ENCODE data around the gene KXD1.

KXD1 gene

DNA sequence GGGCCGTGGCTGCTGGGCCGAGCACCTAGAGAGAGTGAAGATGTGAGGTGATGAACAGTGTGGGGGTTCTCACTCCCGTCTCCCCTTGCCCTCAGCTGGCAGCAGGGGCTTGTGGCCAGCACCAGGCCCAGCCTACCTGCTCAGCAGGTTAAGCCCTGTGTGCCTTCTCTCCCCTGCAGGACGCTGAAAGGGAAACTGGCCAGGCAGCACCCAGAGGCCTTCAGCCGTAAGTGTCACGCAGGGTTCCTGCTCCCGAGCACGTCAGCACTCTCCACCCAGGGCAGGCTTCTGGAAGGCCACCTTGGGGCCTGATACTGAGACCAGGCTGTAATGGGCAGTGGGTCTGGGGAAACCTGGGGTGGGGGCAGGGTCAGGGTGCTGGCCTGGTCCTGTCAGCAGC, 9.3 kb downstream of the KXD1 start:
- Histone ChIP-seq H3K4me3 (replicated peaks; ENCODE audit: low read depth, low read length) (no peak overlapping the region), H3K27me3 (replicated peaks; ENCODE audit: control insufficient read depth, insufficient read depth, low read length) (no peaks in the 10 kb centered on the region), H3K36me3 (ENCODE audit: control insufficient read depth, insufficient read depth, low read length) (peaks cover 26% of the 10 kb centered on the region)
- TF ChIP-seq, protein P1, sequence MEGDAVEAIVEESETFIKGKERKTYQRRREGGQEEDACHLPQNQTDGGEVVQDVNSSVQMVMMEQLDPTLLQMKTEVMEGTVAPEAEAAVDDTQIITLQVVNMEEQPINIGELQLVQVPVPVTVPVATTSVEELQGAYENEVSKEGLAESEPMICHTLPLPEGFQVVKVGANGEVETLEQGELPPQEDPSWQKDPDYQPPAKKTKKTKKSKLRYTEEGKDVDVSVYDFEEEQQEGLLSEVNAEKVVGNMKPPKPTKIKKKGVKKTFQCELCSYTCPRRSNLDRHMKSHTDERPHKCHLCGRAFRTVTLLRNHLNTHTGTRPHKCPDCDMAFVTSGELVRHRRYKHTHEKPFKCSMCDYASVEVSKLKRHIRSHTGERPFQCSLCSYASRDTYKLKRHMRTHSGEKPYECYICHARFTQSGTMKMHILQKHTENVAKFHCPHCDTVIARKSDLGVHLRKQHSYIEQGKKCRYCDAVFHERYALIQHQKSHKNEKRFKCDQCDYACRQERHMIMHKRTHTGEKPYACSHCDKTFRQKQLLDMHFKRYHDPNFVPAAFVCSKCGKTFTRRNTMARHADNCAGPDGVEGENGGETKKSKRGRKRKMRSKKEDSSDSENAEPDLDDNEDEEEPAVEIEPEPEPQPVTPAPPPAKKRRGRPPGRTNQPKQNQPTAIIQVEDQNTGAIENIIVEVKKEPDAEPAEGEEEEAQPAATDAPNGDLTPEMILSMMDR (IDR thresholded peaks at IDR 0.05; ENCODE audit: insufficient read depth, low read length, poor library complexity, severe bottlenecking), result no peak
- DNase-seq (ENCODE audit: extremely low read depth, insufficient read length), result no peak

DNA sequence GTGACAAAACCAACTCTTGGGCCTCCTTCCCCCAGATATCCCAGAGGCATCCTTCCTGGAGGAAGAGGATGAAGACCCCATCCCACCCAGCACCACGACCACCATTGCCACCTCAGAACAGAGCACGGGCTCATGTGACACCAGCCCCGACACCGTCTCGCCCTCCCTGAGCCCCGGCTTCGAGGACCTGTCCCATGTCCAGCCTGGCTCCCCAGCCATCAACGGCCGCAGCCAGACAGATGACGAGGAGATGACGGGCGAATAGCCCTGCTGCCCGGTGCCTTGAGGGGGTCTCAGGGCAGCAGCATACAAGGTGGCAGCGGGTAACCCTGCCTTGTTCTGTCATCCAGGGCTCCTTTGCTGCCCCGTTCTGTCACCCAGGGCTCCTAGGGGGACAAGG, 10.7 kb downstream of the KXD1 start:
- H3K27me3 ChIP-seq (replicated peaks; ENCODE audit: control insufficient read depth, insufficient read depth, low read length), result no peaks in the 10 kb centered on the region
- H3K4me3 ChIP-seq (replicated peaks; ENCODE audit: low read depth, low read length), result no peak overlapping the region
- H3K36me3 ChIP-seq (ENCODE audit: control insufficient read depth, insufficient read depth, low read length), result peaks cover 24% of the 10 kb centered on the region
- TF ChIP-seq, protein P1 (IDR thresholded peaks at IDR 0.05; ENCODE audit: insufficient read depth, low read length, poor library complexity, severe bottlenecking), result no peak
- no peak for DNase-seq (ENCODE audit: extremely low read depth, insufficient read length)

DNA sequence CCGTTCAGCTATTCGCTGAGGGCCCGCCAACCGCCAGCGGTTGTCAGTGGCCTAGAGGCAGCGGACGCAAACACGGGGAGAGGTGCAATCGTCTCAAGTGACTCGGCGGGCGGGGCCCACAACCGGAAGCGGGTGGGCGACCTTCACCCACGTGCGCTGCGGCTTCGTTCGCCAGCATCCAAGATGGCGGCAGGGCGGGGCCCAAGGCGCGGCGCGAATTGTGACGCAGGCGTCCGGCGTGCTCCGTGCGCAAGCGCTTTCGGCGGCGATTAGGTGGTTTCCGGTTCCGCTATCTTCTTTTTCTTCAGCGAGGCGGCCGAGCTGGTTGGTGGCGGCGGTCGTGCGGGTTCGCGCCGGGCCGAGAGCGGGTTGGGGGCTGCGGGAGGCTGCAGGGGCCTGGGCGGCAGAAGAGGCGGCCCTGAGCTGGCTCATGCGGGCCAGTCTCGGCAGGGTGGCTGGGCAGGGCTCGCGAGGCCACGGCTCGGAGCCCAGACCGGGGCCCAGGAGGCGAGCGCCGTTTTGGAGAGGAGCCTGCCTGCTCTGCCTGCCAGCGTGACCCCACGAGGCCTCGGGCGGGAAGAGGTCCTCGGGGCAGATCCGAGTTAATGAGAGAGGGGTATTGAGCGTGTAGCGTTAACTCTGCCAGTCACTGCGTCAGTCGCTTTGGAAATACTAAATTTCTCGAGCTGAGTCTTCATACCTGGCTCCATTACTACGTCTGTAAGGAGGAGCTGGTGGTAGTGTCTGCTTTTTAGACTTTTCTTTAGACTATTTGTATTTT, 14.1 kb downstream of the KXD1 start, which contains the start of gene UBA52:
TSS of gene UBA52 (plus strand) at position 294 of the 781 bp plus-strand sequence. CDS start 1,444 bp downstream, outside the sequence.
- Histone ChIP-seq H3K4me3 (replicated peaks; ENCODE audit: low read depth, low read length) (peak within 1 kb of the TSS; percentile 99), H3K27me3 (replicated peaks; ENCODE audit: control insufficient read depth, insufficient read depth, low read length) (no peaks in the 10 kb centered on the region), H3K36me3 (ENCODE audit: control insufficient read depth, insufficient read depth, low read length) (peaks cover 41% of the 10 kb centered on the region)
- TF ChIP-seq, protein P1 (IDR thresholded peaks at IDR 0.05; ENCODE audit: insufficient read depth, low read length, poor library complexity, severe bottlenecking), result no peak
- peak; percentile 99 for DNase-seq (ENCODE audit: extremely low read depth, insufficient read length)

DNA sequence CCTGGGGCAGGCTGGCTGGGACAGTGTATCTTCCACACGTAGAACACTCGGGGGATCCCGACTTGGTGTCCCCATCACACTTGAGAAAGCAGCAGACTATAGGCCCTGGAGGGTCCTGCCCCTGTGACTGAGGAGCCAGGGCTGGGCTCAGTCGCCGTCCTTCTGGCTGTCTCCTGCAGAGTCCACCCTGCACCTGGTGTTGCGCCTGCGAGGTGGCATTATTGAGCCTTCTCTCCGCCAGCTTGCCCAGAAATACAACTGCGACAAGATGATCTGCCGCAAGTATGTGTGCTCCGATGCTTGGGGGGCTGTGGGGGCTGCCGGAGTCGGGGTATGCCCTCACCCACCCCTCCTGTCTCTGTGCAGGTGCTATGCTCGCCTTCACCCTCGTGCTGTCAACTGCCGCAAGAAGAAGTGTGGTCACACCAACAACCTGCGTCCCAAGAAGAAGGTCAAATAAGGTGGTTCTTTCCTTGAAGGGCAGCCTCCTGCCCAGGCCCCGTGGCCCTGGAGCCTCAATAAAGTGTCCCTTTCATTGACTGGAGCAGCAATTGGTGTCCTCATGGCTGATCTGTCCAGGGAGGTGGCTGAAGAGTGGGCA, 17.1 kb downstream of the KXD1 start:
- H3K4me3 ChIP-seq (replicated peaks; ENCODE audit: low read depth, low read length), result no peak overlapping the region
- no peaks in the 10 kb centered on the region for H3K27me3 ChIP-seq (replicated peaks; ENCODE audit: control insufficient read depth, insufficient read depth, low read length)
- peaks cover 33% of the 10 kb centered on the region for H3K36me3 ChIP-seq (ENCODE audit: control insufficient read depth, insufficient read depth, low read length)
- TF ChIP-seq, protein P1 (IDR thresholded peaks at IDR 0.05; ENCODE audit: insufficient read depth, low read length, poor library complexity, severe bottlenecking), result no peak
- DNase-seq (ENCODE audit: extremely low read depth, insufficient read length), result no peak

DNA sequence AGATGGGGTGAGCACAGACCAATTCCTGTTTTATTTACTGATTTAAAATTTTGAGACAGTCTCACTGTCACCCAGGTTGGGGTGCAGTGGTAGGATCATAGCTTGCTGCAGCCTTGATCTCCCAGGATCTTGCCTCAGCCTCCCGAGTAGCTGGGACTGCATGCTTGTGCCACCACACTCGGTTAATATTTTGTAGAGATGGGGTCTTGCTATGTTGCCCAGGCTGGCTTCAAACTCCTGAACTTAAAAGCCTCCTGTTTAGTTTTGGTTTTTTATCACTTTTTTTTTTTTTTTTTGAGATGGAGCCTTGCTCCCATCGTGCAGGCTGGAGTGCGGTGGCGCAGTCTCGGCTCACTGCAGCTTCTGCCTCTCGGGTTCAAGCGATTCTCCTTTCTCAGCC, 18.7 kb downstream of the KXD1 start:
- no peak for DNase-seq (ENCODE audit: extremely low read depth, insufficient read length)
- Histone ChIP-seq H3K27me3 (replicated peaks; ENCODE audit: control insufficient read depth, insufficient read depth, low read length) (no peaks in the 10 kb centered on the region), H3K4me3 (replicated peaks; ENCODE audit: low read depth, low read length) (no peak overlapping the region), H3K36me3 (ENCODE audit: control insufficient read depth, insufficient read depth, low read length) (peaks cover 33% of the 10 kb centered on the region)
- TF ChIP-seq, protein P1 (IDR thresholded peaks at IDR 0.05; ENCODE audit: insufficient read depth, low read length, poor library complexity, severe bottlenecking), result no peak

All from GM06990 (cell line).